Measurements from ENCODE around the gene RPL29.

The RPL29 gene

GRCh38 chr3:52013802-52014598, 18.3 kb upstream of the RPL29 start:
- Histone ChIP-seq H3K27me3 (replicated peaks; ENCODE audit: control insufficient read depth, insufficient read depth, low read length) (no peaks in the 10 kb centered on the region), H3K4me3 (replicated peaks; ENCODE audit: low read depth, low read length) (no peak overlapping the region), H3K36me3 (ENCODE audit: control insufficient read depth, insufficient read depth, low read length) (no peaks in the 10 kb centered on the region)
- no peak for DNase-seq (ENCODE audit: extremely low read depth, insufficient read length)
- TF ChIP-seq, protein P1, sequence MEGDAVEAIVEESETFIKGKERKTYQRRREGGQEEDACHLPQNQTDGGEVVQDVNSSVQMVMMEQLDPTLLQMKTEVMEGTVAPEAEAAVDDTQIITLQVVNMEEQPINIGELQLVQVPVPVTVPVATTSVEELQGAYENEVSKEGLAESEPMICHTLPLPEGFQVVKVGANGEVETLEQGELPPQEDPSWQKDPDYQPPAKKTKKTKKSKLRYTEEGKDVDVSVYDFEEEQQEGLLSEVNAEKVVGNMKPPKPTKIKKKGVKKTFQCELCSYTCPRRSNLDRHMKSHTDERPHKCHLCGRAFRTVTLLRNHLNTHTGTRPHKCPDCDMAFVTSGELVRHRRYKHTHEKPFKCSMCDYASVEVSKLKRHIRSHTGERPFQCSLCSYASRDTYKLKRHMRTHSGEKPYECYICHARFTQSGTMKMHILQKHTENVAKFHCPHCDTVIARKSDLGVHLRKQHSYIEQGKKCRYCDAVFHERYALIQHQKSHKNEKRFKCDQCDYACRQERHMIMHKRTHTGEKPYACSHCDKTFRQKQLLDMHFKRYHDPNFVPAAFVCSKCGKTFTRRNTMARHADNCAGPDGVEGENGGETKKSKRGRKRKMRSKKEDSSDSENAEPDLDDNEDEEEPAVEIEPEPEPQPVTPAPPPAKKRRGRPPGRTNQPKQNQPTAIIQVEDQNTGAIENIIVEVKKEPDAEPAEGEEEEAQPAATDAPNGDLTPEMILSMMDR (IDR thresholded peaks at IDR 0.05; ENCODE audit: insufficient read depth, low read length, poor library complexity, severe bottlenecking) = no peak

- Histone ChIP-seq H3K36me3 (ENCODE audit: control insufficient read depth, insufficient read depth, low read length) (no peaks in the 10 kb centered on the region), H3K27me3 (replicated peaks; ENCODE audit: control insufficient read depth, insufficient read depth, low read length) (no peaks in the 10 kb centered on the region), H3K4me3 (replicated peaks; ENCODE audit: low read depth, low read length) (no peak overlapping the region)
- no peak for DNase-seq (ENCODE audit: extremely low read depth, insufficient read length)
- TF ChIP-seq, protein P1 (IDR thresholded peaks at IDR 0.05; ENCODE audit: insufficient read depth, low read length, poor library complexity, severe bottlenecking) = no peak
These were observed 17.0 kb upstream of the RPL29 start for GRCh38 chr3:52012699-52013098.

DNA sequence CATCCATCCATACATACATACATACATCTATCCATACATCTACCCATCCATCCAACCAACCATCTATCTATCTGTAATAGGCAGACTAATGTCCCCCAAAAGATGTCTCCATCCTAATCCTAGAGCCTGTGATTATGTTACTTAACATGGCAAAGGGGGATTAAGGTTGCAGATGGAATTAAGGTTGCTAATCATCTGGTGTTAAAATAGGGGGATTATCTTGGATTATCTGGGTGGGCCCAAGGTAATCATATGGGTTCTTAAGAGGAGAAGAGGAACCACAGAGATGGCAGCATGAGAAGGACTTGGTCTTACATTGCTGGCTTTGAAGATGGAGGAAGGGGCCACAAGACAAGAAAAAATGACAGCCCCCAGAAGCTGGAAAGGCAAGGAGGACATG, 14.7 kb upstream of the RPL29 start:
- H3K4me3 ChIP-seq (replicated peaks; ENCODE audit: low read depth, low read length) = no peak overlapping the region
- TF ChIP-seq, protein P1 (IDR thresholded peaks at IDR 0.05; ENCODE audit: insufficient read depth, low read length, poor library complexity, severe bottlenecking) = no peak
- H3K27me3 ChIP-seq (replicated peaks; ENCODE audit: control insufficient read depth, insufficient read depth, low read length) = no peaks in the 10 kb centered on the region
- H3K36me3 ChIP-seq (ENCODE audit: control insufficient read depth, insufficient read depth, low read length) = no peaks in the 10 kb centered on the region
- no peak for DNase-seq (ENCODE audit: extremely low read depth, insufficient read length)

- TF ChIP-seq, protein P1 (IDR thresholded peaks at IDR 0.05; ENCODE audit: insufficient read depth, low read length, poor library complexity, severe bottlenecking) = no peak
- Histone ChIP-seq H3K4me3 (replicated peaks; ENCODE audit: low read depth, low read length) (no peak overlapping the region), H3K36me3 (ENCODE audit: control insufficient read depth, insufficient read depth, low read length) (no peaks in the 10 kb centered on the region), H3K27me3 (replicated peaks; ENCODE audit: control insufficient read depth, insufficient read depth, low read length) (no peaks in the 10 kb centered on the region)
- no peak for DNase-seq (ENCODE audit: extremely low read depth, insufficient read length)
These were observed 11.6 kb upstream of the RPL29 start for GRCh38 chr3:52007291-52007690.

DNA sequence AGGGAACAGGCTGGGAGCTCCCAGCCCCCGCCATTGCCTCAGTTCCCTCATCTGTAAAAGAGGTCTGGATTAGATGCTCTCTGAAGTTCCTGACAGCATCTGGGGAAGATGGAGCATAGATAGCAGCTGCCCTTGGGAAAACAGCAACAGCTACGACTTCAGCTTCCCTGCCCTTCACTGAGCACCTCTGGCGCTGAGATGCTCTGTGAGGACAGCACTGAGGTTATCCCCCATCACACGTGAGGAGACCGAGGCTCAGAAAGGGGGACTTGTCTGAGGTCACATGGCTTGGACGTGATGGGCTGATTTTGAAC, 11.1 kb upstream of the RPL29 start:
- TF ChIP-seq, protein P1 (IDR thresholded peaks at IDR 0.05; ENCODE audit: insufficient read depth, low read length, poor library complexity, severe bottlenecking) = no peak
- Histone ChIP-seq H3K27me3 (replicated peaks; ENCODE audit: control insufficient read depth, insufficient read depth, low read length) (no peaks in the 10 kb centered on the region), H3K4me3 (replicated peaks; ENCODE audit: low read depth, low read length) (no peak overlapping the region), H3K36me3 (ENCODE audit: control insufficient read depth, insufficient read depth, low read length) (no peaks in the 10 kb centered on the region)
- no peak for DNase-seq (ENCODE audit: extremely low read depth, insufficient read length)

All from GM06990 (cell line).